Chondrocyte (in vitro differentiated cells): ENCODE measurements around the gene ATP8B1. TPM values are rescaled to one million over a fixed set of nuclear protein-coding genes. Genes with fewer than 3 reads are reported as not detected.

Experiments used
- DNase-seq: peaks from one replicate; pipeline ENCODE4 v3.0.0; 2021; ENCODE audit warnings: mixed read lengths, low spot score
- H3K27ac Mint-ChIP-seq: one replicate; pipeline ENCODE4 v1.8.0; 2021; ENCODE audit warnings: mild to moderate bottlenecking, moderate library complexity, mixed read lengths; ENCODE audit not compliant: unreplicated experiment
- H3K27me3 Mint-ChIP-seq: 2 replicates; pipeline ENCODE4 v1.8.0; 2021; ENCODE audit warnings: low read depth, mixed read lengths
- H3K36me3 Mint-ChIP-seq: 2 replicates; pipeline ENCODE4 v1.8.0; 2021; ENCODE audit warnings: low read depth, mixed read lengths
- H3K4me1 Mint-ChIP-seq: 2 replicates; pipeline ENCODE4 v1.8.0; 2021; ENCODE audit warnings: low read depth, mild to moderate bottlenecking, mixed read lengths
- H3K4me3 Mint-ChIP-seq: one replicate; pipeline ENCODE4 v1.8.0; 2021; ENCODE audit warnings: mild to moderate bottlenecking, moderate library complexity, mixed read lengths; ENCODE audit not compliant: unreplicated experiment
- H3K9me3 Mint-ChIP-seq: 2 replicates; pipeline ENCODE4 v1.8.0; 2021; ENCODE audit warnings: low read depth, mixed read lengths
- CTCF ChIP-seq: fragments of 200-600 bp; sonication (generic); IDR thresholded peaks from 2 replicates; pipeline ENCODE4 v1.5.0; 2021; ENCODE audit warnings: antibody characterized with exemption, mild to moderate bottlenecking, moderate library complexity
- total RNA-seq: library from RNA; stranded (reverse); gene quantifications from 3 replicates; pipeline ENCODE4 v1.2.1, GENCODE V29; 2021

Gene ATP8B1
- total RNA-seq, 1 donor from 2014 or later: 35.4 TPM

DNA sequence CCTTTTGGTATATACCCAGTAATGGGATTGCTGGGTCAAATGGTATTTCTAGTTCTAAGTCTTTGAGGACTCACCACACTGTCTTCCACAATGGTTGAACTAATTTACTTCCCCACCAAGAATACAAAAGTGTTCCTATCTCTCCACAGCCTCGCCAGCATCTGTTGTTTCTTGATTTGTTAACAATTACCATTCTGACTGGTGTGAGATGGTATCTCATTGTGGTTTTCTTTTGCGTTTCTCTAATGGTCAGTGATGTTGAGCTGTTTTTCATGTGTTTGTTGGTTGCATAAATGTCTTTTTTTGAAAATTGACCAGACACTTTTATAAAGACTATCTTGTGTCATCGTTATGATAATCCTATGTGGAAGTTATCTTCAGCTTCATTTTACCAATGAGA lies 16.0 kb upstream of the ATP8B1 start:
- DNase-seq: no peak
- Mint-ChIP-seq H3K4me3 (no peak overlapping the region), H3K27me3 (no peaks in the 10 kb centered on the region), H3K36me3 (no peaks in the 10 kb centered on the region), H3K27ac (peak overlapping the region; percentile 95), H3K4me1 (peaks cover 42% of the 10 kb centered on the region), H3K9me3 (no peaks in the 10 kb centered on the region)
- TF ChIP-seq CTCF: no peak

DNA sequence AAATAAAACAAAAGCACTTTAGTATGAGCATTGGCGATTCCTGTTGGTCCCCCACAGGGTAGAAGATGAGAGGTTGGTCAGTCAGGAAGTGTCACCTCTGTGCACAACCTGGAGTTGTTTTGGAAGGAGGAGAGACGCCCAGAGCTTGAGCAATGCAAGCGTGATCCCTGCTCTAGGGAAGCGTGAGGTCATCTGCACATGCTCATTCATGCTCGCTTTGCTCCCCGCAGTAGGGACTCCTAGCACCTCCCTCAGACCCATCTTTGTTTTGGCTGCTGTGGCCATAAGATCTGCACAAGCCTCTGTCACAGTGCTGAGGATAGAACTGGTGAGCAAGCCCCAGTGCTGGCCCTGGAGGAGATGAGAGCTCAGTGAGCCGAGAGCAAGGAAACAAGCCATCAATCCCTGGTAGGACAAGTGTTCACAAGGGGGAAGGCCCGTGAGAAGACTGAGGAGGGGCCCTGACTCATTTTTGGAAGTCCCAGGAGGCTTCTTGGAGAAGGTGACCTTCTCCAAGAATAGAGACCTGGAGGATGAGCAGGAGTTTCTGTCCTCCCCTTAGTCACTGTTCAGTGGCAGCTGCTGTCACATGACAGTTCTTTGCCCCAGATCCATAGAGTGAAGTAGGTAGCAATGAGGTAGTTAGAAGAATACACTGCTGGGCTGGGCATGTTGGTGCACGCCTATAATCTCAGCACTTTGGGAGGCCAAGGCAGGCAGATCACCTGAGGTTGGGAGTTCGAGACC lies 13.3 kb upstream of the ATP8B1 start:
- Mint-ChIP-seq H3K36me3 (peaks cover 6% of the 10 kb centered on the region), H3K4me1 (peaks cover 49% of the 10 kb centered on the region), H3K27ac (no peak overlapping the region), H3K4me3 (no peak overlapping the region), H3K9me3 (peaks cover 11% of the 10 kb centered on the region), H3K27me3 (no peaks in the 10 kb centered on the region)
- no peak for DNase-seq
- no peak for TF ChIP-seq CTCF

DNA sequence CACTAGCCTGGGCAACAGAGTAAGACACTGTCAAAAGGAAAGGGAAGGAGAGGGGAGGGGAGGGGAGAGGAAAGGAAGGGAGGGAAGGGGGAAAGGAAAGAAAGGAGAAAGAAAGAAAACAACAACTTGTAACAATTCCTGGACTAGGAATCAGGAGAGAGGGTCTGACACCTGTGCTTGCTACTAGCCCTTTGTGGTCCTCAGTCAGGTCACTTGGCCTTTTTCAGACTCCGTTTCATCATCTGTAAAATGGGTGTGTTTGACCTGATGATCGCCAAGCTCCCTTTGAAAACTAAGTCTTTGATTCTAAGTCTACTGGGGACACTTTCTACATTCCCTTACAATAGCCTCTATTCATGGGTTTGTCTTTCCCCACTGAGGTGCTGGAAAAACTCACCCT lies 11.4 kb upstream of the ATP8B1 start:
- Mint-ChIP-seq H3K9me3 (peaks cover 14% of the 10 kb centered on the region), H3K27me3 (no peaks in the 10 kb centered on the region), H3K4me1 (peaks cover 37% of the 10 kb centered on the region), H3K4me3 (no peak overlapping the region), H3K36me3 (peaks cover 6% of the 10 kb centered on the region), H3K27ac (no peak overlapping the region)
- no peak for TF ChIP-seq CTCF
- DNase-seq: no peak

DNA sequence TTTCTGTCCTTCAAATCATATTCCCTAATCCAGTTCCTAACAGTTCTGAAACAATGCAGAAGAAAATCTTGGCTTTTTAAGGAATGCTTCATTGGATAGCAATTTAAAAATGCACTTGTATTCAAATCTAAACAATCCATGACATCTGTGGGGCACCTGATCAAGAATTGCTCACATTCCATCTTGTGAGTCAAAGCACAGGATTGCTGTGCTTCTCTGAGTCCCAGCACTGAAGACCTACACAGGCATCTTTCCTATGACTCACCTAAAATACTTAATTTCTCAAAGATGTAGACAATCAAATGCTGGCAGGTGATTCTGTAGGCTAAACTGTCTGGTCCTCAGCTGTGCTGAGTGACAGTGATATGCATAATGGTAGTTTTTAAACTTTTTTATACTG lies 10.1 kb upstream of the ATP8B1 start:
- DNase-seq: no peak
- Mint-ChIP-seq H3K9me3 (peaks cover 14% of the 10 kb centered on the region), H3K27me3 (no peaks in the 10 kb centered on the region), H3K4me3 (no peak overlapping the region), H3K36me3 (peaks cover 6% of the 10 kb centered on the region), H3K27ac (peak overlapping the region; percentile 76), H3K4me1 (peaks cover 44% of the 10 kb centered on the region)
- no peak for TF ChIP-seq CTCF

GRCh38 chr18:57812126-57812477 lies 9.0 kb upstream of the ATP8B1 start:
- no peak for DNase-seq
- peaks cover 14% of the 10 kb centered on the region for H3K9me3 Mint-ChIP-seq
- H3K27me3 Mint-ChIP-seq: no peaks in the 10 kb centered on the region
- H3K27ac Mint-ChIP-seq: no peak overlapping the region
- H3K4me1 Mint-ChIP-seq: peaks cover 56% of the 10 kb centered on the region
- H3K4me3 Mint-ChIP-seq: no peak overlapping the region
- no peak for TF ChIP-seq CTCF
- H3K36me3 Mint-ChIP-seq: peaks cover 6% of the 10 kb centered on the region
